Measurements from ENCODE around the gene PROM1. TPM values are rescaled to one million over a fixed set of nuclear protein-coding genes. Genes with fewer than 3 reads are reported as not detected.

Gene PROM1
- total and polyA plus RNA-seq, 8 donors = 19.7 to 51.6 (median 22.2) TPM

- Histone ChIP-seq H3K27me3 (no peaks in the 10 kb centered on the region), H3K27ac (no peak overlapping the region), H3K9me3 (no peaks in the 10 kb centered on the region), H3K4me3 (no peak overlapping the region), H3K36me3 (no peaks in the 10 kb centered on the region), H3K4me1 (no peaks in the 10 kb centered on the region)
- ATAC-seq (no peak), FAIRE-seq (no peak), DNase-seq (no peak)
- 69 to 80% methylated on average over 6 of the region's 6 CpGs for WGBS, 2 donors
- intact Hi-C loops (cut with DNase I) = no loop called here
- no peak for TF ChIP-seq CTCF (IDR thresholded peaks at IDR 0.05)
Observed at GRCh38 chr4:16011173-16011572, 72.7 kb downstream of the PROM1 start.

GRCh38 chr4:16009153-16009552, 74.7 kb downstream of the PROM1 start:
- Histone ChIP-seq H3K27me3 (no peaks in the 10 kb centered on the region), H3K9me3 (no peaks in the 10 kb centered on the region), H3K36me3 (no peaks in the 10 kb centered on the region), H3K4me1 (no peaks in the 10 kb centered on the region), H3K4me3 (no peak overlapping the region), H3K27ac (no peak overlapping the region)
- intact Hi-C loops (cut with DNase I) = no loop called here
- no peak for TF ChIP-seq CTCF (IDR thresholded peaks at IDR 0.05)
- ATAC-seq (no peak), DNase-seq (no peak), FAIRE-seq (no peak)
- WGBS, 2 donors = 68 to 77% methylated on average over 4 of the region's 4 CpGs

- intact Hi-C loops (cut with DNase I) = no loop called here
- H3K27me3 ChIP-seq = no peaks in the 10 kb centered on the region
- H3K4me1 ChIP-seq = no peaks in the 10 kb centered on the region
- ATAC-seq (no peak), DNase-seq (no peak), FAIRE-seq (no peak)
- no peaks in the 10 kb centered on the region for H3K36me3 ChIP-seq
- H3K4me3 ChIP-seq = no peak overlapping the region
- H3K27ac ChIP-seq = no peak overlapping the region
- WGBS, 2 donors = 51 to 58% methylated on average over 5 of the region's 5 CpGs
- TF ChIP-seq CTCF (IDR thresholded peaks at IDR 0.05) = no peak
- H3K9me3 ChIP-seq = no peaks in the 10 kb centered on the region
Observed at GRCh38 chr4:16007471-16008095, 76.2 kb downstream of the PROM1 start.

- ATAC-seq (no peak), FAIRE-seq (no peak), DNase-seq (no peak)
- no peak for TF ChIP-seq CTCF (IDR thresholded peaks at IDR 0.05)
- Histone ChIP-seq H3K9me3 (no peaks in the 10 kb centered on the region), H3K4me3 (no peak overlapping the region), H3K36me3 (no peaks in the 10 kb centered on the region), H3K27ac (no peak overlapping the region), H3K27me3 (no peaks in the 10 kb centered on the region), H3K4me1 (no peaks in the 10 kb centered on the region)
- WGBS, 2 donors = 86 to 91% methylated on average over 6 of the region's 6 CpGs
- intact Hi-C loops (cut with DNase I) = no loop called here
Observed at GRCh38 chr4:16006771-16007446, 76.9 kb downstream of the PROM1 start.

- no peaks in the 10 kb centered on the region for H3K27me3 ChIP-seq
- TF ChIP-seq CTCF (IDR thresholded peaks at IDR 0.05) = no peak
Observed at GRCh38 chr4:16005676-16006075, 78.1 kb downstream of the PROM1 start.

More at GRCh38 chr4:16005676-16006075, 78.1 kb downstream of the PROM1 start:
- intact Hi-C loops (cut with DNase I) = no loop called here
- no peak for DNase-seq
- H3K9me3 ChIP-seq = no peaks in the 10 kb centered on the region
- H3K4me3 ChIP-seq = no peak overlapping the region
- no peak for ATAC-seq
- H3K27ac ChIP-seq = no peak overlapping the region
- FAIRE-seq = no peak
- H3K36me3 ChIP-seq = no peaks in the 10 kb centered on the region
- H3K4me1 ChIP-seq = no peaks in the 10 kb centered on the region
- 63 to 65% methylated on average over 5 of the region's 5 CpGs for WGBS, 2 donors
